Astrocyte (in vitro differentiated cells and primary cell): ENCODE measurements around the gene CCDC71L.

Source experiments
- EZH2 ChIP-seq: IDR thresholded peaks from 2 replicates; pipeline ENCODE4 v1.6.1; 2012; ENCODE audit warnings: mild to moderate bottlenecking, low read length, inconsistent platforms; ENCODE audit not compliant: insufficient read depth
- TF ChIP-seq, protein P1 (sequence below): IDR thresholded peaks from 2 replicates; pipeline ENCODE4 v1.5.1; 2011; ENCODE audit warnings: low read depth, mild to moderate bottlenecking, inconsistent platforms, low read length, moderate library complexity; ENCODE audit not compliant: insufficient read depth

DNA sequence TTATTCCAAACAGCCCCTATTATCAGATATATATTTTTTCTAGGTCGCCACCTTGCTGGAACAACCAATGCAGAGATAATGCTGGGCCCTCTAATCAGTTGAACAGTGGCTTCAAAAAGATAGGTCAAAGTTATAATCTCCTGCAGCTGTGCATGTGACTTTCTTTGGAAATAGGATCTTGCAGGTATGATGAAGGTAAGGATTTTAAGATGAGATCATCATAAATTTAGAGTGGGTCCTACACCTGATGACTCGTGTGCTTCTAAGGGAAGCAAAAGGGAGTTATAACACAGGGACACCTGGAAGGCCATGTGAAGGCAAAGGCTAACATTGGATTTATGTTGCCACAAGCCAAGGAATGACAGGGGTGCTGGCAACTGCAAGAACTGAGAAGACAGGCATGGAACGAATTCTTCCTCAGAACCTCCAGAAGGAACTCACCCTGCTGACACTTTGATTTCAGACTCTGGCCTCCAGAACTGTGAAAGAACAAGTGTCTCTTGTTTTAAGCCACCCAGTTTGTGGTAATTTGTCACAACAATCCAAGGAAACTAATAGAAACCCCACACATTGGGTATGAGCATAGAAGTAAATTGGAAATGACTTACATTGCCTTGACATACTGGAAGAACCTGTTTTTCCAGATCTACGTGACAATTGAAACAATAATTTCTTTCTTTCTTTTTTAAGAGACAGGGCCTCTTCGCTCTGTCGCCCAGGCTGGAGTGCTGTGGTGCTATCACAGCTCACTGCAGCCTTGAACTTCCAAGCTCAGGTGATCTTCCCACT, 34.4 kb downstream of the CCDC71L start:
- TF ChIP-seq, protein P1, sequence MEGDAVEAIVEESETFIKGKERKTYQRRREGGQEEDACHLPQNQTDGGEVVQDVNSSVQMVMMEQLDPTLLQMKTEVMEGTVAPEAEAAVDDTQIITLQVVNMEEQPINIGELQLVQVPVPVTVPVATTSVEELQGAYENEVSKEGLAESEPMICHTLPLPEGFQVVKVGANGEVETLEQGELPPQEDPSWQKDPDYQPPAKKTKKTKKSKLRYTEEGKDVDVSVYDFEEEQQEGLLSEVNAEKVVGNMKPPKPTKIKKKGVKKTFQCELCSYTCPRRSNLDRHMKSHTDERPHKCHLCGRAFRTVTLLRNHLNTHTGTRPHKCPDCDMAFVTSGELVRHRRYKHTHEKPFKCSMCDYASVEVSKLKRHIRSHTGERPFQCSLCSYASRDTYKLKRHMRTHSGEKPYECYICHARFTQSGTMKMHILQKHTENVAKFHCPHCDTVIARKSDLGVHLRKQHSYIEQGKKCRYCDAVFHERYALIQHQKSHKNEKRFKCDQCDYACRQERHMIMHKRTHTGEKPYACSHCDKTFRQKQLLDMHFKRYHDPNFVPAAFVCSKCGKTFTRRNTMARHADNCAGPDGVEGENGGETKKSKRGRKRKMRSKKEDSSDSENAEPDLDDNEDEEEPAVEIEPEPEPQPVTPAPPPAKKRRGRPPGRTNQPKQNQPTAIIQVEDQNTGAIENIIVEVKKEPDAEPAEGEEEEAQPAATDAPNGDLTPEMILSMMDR: no peak
- no peak for TF ChIP-seq EZH2
